HepG2 (cell line): ENCODE measurements around the gene CDK14. TPM values are rescaled to one million over a fixed set of nuclear protein-coding genes. Genes with fewer than 3 reads are reported as not detected.

Source experiments
- ATAC-seq: fragments of 200-7000 bp; cut with Tn5 transposase; 3 replicates; pipeline ENCODE4 v1.9.1; 2020; ENCODE audit warnings: mild to moderate bottlenecking, moderate library complexity
- BruUV-seq: library from RNA; stranded (reverse); fragments of 400-500 nt; replicated peaks from 2 replicates; lab custom pipeline; 2021; lab: Mats Ljungman, UMichigan
- CTCF ChIA-PET: fragments of 300-600 bp; formaldehyde crosslinking; extraction: SDS; loops from one replicate; lab custom pipeline; 2021; ENCODE audit warnings: low total read pairs, inconsistent platforms, low intra/inter-chr PET ratio; lab: Yijun Ruan, JAX
- POLR2A ChIA-PET: fragments of 350-600 bp; sonication (Branson Sonifier 250); formaldehyde crosslinking; loops from one replicate; lab custom pipeline; 2020; ENCODE audit warnings: antibody characterized with exemption, inconsistent platforms; lab: Yijun Ruan, JAX
- DNase-seq: peaks from one replicate; pipeline ENCODE4 v3.0.0-alpha.2; 2015; ENCODE audit warnings: low spot score
- FAIRE-seq: peaks from 3 replicates; lab custom pipeline; 2011; peaks lifted over from hg19 to GRCh38; lab: Jason Lieb, UNC
- H2AFZ ChIP-seq: one replicate; pipeline ENCODE4 v1.6.1; 2011; ENCODE audit warnings: low read length, inconsistent platforms
- H3K27ac ChIP-seq: fragments of 300-600 bp; 3 replicates; pipeline ENCODE4 v1.8.0; 2011; ENCODE audit warnings: mixed run types, mild to moderate bottlenecking, mixed read lengths, low read length, inconsistent platforms; ENCODE audit not compliant: insufficient read depth; ENCODE audit errors: extremely low read length
- H3K27me3 ChIP-seq, 2 experiments: fragments of 200-600 bp in 1 of 2; 2 replicates in 1 of 2; 3 replicates in 1 of 2; pipeline versions ENCODE4 v1.6.0 to v1.8.0; 2011; ENCODE audit warnings: low read length in 2 of 2, mild to moderate bottlenecking in 2 of 2, moderate library complexity in 2 of 2, inconsistent platforms in 1 of 2; ENCODE audit not compliant: insufficient read depth in 2 of 2, control insufficient read depth in 1 of 2
- H3K36me3 ChIP-seq, 2 experiments: fragments of 200-600 bp in 1 of 2; replicated peaks in 1 of 2; 2 replicates in 1 of 2; 3 replicates in 1 of 2; pipeline versions ENCODE4 v1.5.1 to v1.8.0; 2011; ENCODE audit warnings: low read length in 2 of 2, inconsistent platforms in 1 of 2; ENCODE audit not compliant: insufficient read depth in 2 of 2, control insufficient read depth in 1 of 2
- H3K4me1 ChIP-seq: 2 replicates; pipeline ENCODE4 v1.5.1; 2012; ENCODE audit warnings: low read length, inconsistent platforms; ENCODE audit not compliant: insufficient read depth
- H3K4me2 ChIP-seq: 2 replicates; pipeline ENCODE4 v1.6.0; 2011; ENCODE audit warnings: low read depth, low read length, inconsistent platforms
- H3K4me3 ChIP-seq, 3 experiments: fragments of 200-600 bp in 1 of 3; sonication (generic), shearing (Covaris generic) in 1 of 3; replicated peaks in 1 of 3; 2 replicates each; pipeline ENCODE4 v1.5.1; 2011 to 2016; ENCODE audit warnings: low read length in 3 of 3, inconsistent platforms in 2 of 3, low read depth in 2 of 3, mild to moderate bottlenecking in 2 of 3, control low read depth in 1 of 3, mixed read lengths in 1 of 3; ENCODE audit not compliant: insufficient read depth in 1 of 3
- H3K79me2 ChIP-seq: one replicate; pipeline ENCODE4 v1.6.1; 2011; ENCODE audit warnings: low read length, inconsistent platforms; ENCODE audit not compliant: insufficient read depth
- H3K9ac ChIP-seq: 2 replicates; pipeline ENCODE4 v1.6.0; 2011; ENCODE audit warnings: mild to moderate bottlenecking, low read depth, low read length, inconsistent platforms; ENCODE audit not compliant: insufficient read depth
- H3K9me3 ChIP-seq: 2 replicates; pipeline ENCODE4 v1.5.1; 2012; ENCODE audit warnings: mild to moderate bottlenecking, low read length
- H4K20me1 ChIP-seq: 2 replicates; pipeline ENCODE4 v1.6.0; 2011; ENCODE audit warnings: inconsistent platforms, mild to moderate bottlenecking, low read length, moderate library complexity; ENCODE audit not compliant: insufficient read depth
- ATRX ChIP-seq: sonication (generic); formaldehyde crosslinking; IDR thresholded peaks from 2 replicates; pipeline ENCODE4 v1.4.0; 2020; ENCODE audit warnings: missing genetic modification reagents, borderline replicate concordance
- BATF2 ChIP-seq: sonication (generic); formaldehyde crosslinking; IDR thresholded peaks from 2 replicates; pipeline ENCODE4 v1.8.0; 2022; ENCODE audit warnings: mild to moderate bottlenecking, missing genetic modification reagents, moderate library complexity
- CTCF ChIP-seq: sonication (generic); formaldehyde crosslinking; IDR thresholded peaks from 2 replicates; pipeline ENCODE4 v1.5.0; 2020; ENCODE audit warnings: mild to moderate bottlenecking, missing genetic modification reagents, moderate library complexity
- MED1 ChIP-seq: sonication (generic); formaldehyde crosslinking; IDR thresholded peaks from 2 replicates; pipeline ENCODE4 v1.4.0; 2020; ENCODE audit warnings: missing genetic modification reagents
- MXD4 ChIP-seq: IDR thresholded peaks from 2 replicates; pipeline ENCODE4 v1.6.1; 2016; ENCODE audit warnings: mild to moderate bottlenecking, missing biosample characterization, missing genetic modification reagents
- PAWR ChIP-seq: sonication (generic); formaldehyde crosslinking; IDR thresholded peaks from 2 replicates; pipeline ENCODE4 v1.4.0; 2020; ENCODE audit warnings: missing genetic modification reagents, mild to moderate bottlenecking, borderline replicate concordance
- RBFOX2 ChIP-seq: fragments of 200-400 bp; formaldehyde crosslinking; IDR thresholded peaks from 2 replicates; pipeline ENCODE4 v1.6.1; 2017; ENCODE audit warnings: low read depth, mild to moderate bottlenecking, low read length
- RBM39 ChIP-seq: fragments of 200-400 bp; formaldehyde crosslinking; IDR thresholded peaks from one replicate; pipeline ENCODE4 v1.6.1; 2018; ENCODE audit warnings: antibody characterized with exemption, mild to moderate bottlenecking, low read depth, low read length; ENCODE audit not compliant: poor library complexity, severe bottlenecking
- SMC3 ChIP-seq: IDR thresholded peaks from 2 replicates; pipeline ENCODE4 v1.6.1; 2011; ENCODE audit warnings: low read length, improper control_type of control experiment
- STAG1 ChIP-seq: sonication (generic); formaldehyde crosslinking; IDR thresholded peaks from 2 replicates; pipeline ENCODE4 v1.4.0; 2020; ENCODE audit warnings: missing genetic modification reagents
- TBX3 ChIP-seq: fragments of 450-650 bp; IDR thresholded peaks from 2 replicates; pipeline ENCODE4 v1.6.1; 2017; ENCODE audit warnings: antibody characterized with exemption, mild to moderate bottlenecking, inconsistent platforms, borderline replicate concordance
- YY1 ChIP-seq: IDR thresholded peaks from 2 replicates; pipeline ENCODE4 v1.6.1; 2011; ENCODE audit warnings: low read length, low read depth, moderate library complexity, mild to moderate bottlenecking; ENCODE audit not compliant: insufficient read depth, insufficient replicate concordance
- ZEB1 ChIP-seq: IDR thresholded peaks from 2 replicates; pipeline ENCODE4 v1.6.1; 2012; ENCODE audit warnings: mild to moderate bottlenecking, low read depth, inconsistent platforms; ENCODE audit not compliant: insufficient replicate concordance
- ZNF484 ChIP-seq: sonication (generic); formaldehyde crosslinking; IDR thresholded peaks from 2 replicates; pipeline ENCODE4 v1.5.1; 2020; ENCODE audit warnings: mild to moderate bottlenecking, low read depth, missing genetic modification reagents, borderline replicate concordance
- ZNF558 ChIP-seq: sonication (generic); formaldehyde crosslinking; IDR thresholded peaks from 2 replicates; pipeline ENCODE4 v1.9.0; 2022; ENCODE audit warnings: mild to moderate bottlenecking, missing genetic modification reagents, borderline replicate concordance
- ZNF672 ChIP-seq: sonication (generic); formaldehyde crosslinking; IDR thresholded peaks from 2 replicates; pipeline ENCODE4 v1.8.1; 2022; ENCODE audit warnings: missing genetic modification reagents
- WGBS: methylation state at CpG from one replicate; pipeline ENCODE4 v1.1.6; 2017; ENCODE audit warnings: low lambda C conversion rate; 5-methylcytosine and 5-hydroxymethylcytosine counted together
- in situ Hi-C: cut with HindIII; loops from 2 replicates; pipeline ENCODE4 v1.10.0; 2017; ENCODE audit warnings: low pct_unique_long_range_greater_than_20kb; ENCODE audit not compliant: extremely low pct_ligation_motif_present
- intact Hi-C: fragments of 100-400 bp; cut with micrococcal nuclease; formaldehyde crosslinking; loops from one replicate; pipeline ENCODE4 v1.10.0; 2022; ENCODE audit not compliant: unreplicated experiment
- polyA plus RNA-seq, 8 experiments: library from polyadenylated mRNA; depleted of rRNA in 3 of 8; stranded (reverse) in 7 of 8; unstranded in 1 of 8; fragments of >200 nt; fragmentation: Illumina TruSeq in 4 of 8; extraction: Trizol in 4 of 8; gene quantifications; 2 replicates each; pipeline versions ENCODE4 v1.2.1 to v1.2.3, GENCODE V29; 2011 to 2016; ENCODE audit warnings: low read depth in 4 of 8, missing spikeins in 1 of 8, mixed read lengths in 1 of 8; ENCODE audit not compliant: insufficient read depth in 1 of 8
- total RNA-seq, 5 experiments: library from RNA; depleted of rRNA; stranded (reverse); fragments of >200 nt; fragmentation: Illumina TruSeq; extraction: Trizol; gene quantifications; 2 replicates each; pipeline ENCODE4 v1.2.3, GENCODE V29; 2016; ENCODE audit warnings: low read depth in 1 of 5

CDK14 gene
- total and polyA plus RNA-seq, 2 of the 13 experiments (the other 11 are each of a cell fraction or from before 2014, with no cell fraction given), result 0.26 to 0.71 TPM

- H3K9ac ChIP-seq, result no peak overlapping the region
- FAIRE-seq (peak; percentile 83), DNase-seq (peak; percentile 46), ATAC-seq (peak; percentile 89)
- H3K4me1 ChIP-seq, result no peaks in the 10 kb centered on the region
- intact Hi-C loops, result loop anchor here (1.0 kb wide), 3 partner anchors 77 to 405 kb away; no protein-coding TSS in a partner anchor
- H2AFZ ChIP-seq, result no peak overlapping the region
- no peak overlapping the region for H3K4me2 ChIP-seq
- no peak overlapping the region for H3K4me3 ChIP-seq
- POLR2A ChIA-PET, result no interaction called here
- BruUV-seq, result no TSS peak
- H3K36me3 ChIP-seq, result no peaks in the 10 kb centered on the region
- H3K27ac ChIP-seq, result no peak overlapping the region
- H4K20me1 ChIP-seq, result no peaks in the 10 kb centered on the region
- H3K79me2 ChIP-seq, result no peaks in the 10 kb centered on the region
- in situ Hi-C loops, result no loop called here
- CTCF ChIA-PET, result interaction anchor here (1.5 kb wide), 1 partner anchor 174 kb away, joined by 15 read pairs; no protein-coding TSS in a partner anchor
- no peaks in the 10 kb centered on the region for H3K27me3 ChIP-seq
- no peaks in the 10 kb centered on the region for H3K9me3 ChIP-seq
- TF ChIP-seq STAG1 (CRISPR knock-in tag), result peak; percentile 56
- TF ChIP-seq MXD4 (CRISPR knock-in tag), result no peak
- TF ChIP-seq ZEB1, result no peak
- no peak for TF ChIP-seq TBX3
- no peak for TF ChIP-seq PAWR (CRISPR knock-in tag)
- TF ChIP-seq SMC3, result peak; percentile 23; the same call in 1 of the 2 replicates
- no peak for TF ChIP-seq ZNF558 (CRISPR knock-in tag)
- no peak for TF ChIP-seq RBFOX2
- no peak for TF ChIP-seq ATRX (CRISPR knock-in tag)
- TF ChIP-seq ZNF672 (CRISPR knock-in tag), result no peak
- no peak for TF ChIP-seq BATF2 (CRISPR knock-in tag)
- TF ChIP-seq CTCF (CRISPR knock-in tag), result peak; percentile 67
- TF ChIP-seq RBM39, result no peak
- TF ChIP-seq YY1, result no peak
- TF ChIP-seq ZNF484 (CRISPR knock-in tag), result no peak
- no peak for TF ChIP-seq MED1 (CRISPR knock-in tag)
- WGBS, result 63% methylated on average over 6 of the region's 6 CpGs
Measured at GRCh38 chr7:90629297-90629918, 33.3 kb downstream of the CDK14 start.
